RWPE2 (cell line): ENCODE data around the gene ZNF775.

ENCODE experiments used
- ATAC-seq: fragments of 200-7000 bp; cut with Tn5 transposase; 3 replicates; pipeline ENCODE4 v1.9.1; 2021; ENCODE audit warnings: low read depth
- DNase-seq: peaks from one replicate; pipeline ENCODE4 v3.0.0-alpha.2; 2020; ENCODE audit warnings: low spot score
- H3K27ac ChIP-seq: fragments of 450-650 bp; 2 replicates; pipeline ENCODE4 v1.5.1; 2017; ENCODE audit warnings: mild to moderate bottlenecking; ENCODE audit not compliant: poor library complexity, severe bottlenecking
- H3K27me3 ChIP-seq: fragments of 250-450 bp; sonication (Bioruptor Pico); 2 replicates; pipeline ENCODE4 v1.5.1; 2021; ENCODE audit warnings: mild to moderate bottlenecking, moderate library complexity; ENCODE audit not compliant: insufficient read depth, poor library complexity, severe bottlenecking
- H3K36me3 ChIP-seq: fragments of 250-450 bp; sonication (Bioruptor Pico); 2 replicates; pipeline ENCODE4 v1.5.1; 2020; ENCODE audit warnings: low read depth, mild to moderate bottlenecking, moderate library complexity
- H3K4me1 ChIP-seq: fragments of 250-450 bp; sonication (Bioruptor Pico); 2 replicates; pipeline ENCODE4 v1.5.1; 2021; ENCODE audit warnings: mild to moderate bottlenecking, moderate library complexity; ENCODE audit not compliant: insufficient read depth, poor library complexity, severe bottlenecking
- H3K4me3 ChIP-seq: fragments of 250-450 bp; sonication (Bioruptor Pico); 2 replicates; pipeline ENCODE4 v1.5.1; 2021; ENCODE audit warnings: mild to moderate bottlenecking, moderate library complexity; ENCODE audit not compliant: severe bottlenecking
- H3K9me3 ChIP-seq: fragments of 250-450 bp; sonication (Bioruptor Pico); 2 replicates; pipeline ENCODE4 v1.5.1; 2021; ENCODE audit warnings: mild to moderate bottlenecking, moderate library complexity; ENCODE audit not compliant: severe bottlenecking
- CTCF ChIP-seq: fragments of 450-650 bp; IDR thresholded peaks from one replicate; pipeline ENCODE4 v1.5.1; 2017; ENCODE audit warnings: mild to moderate bottlenecking, moderate library complexity; ENCODE audit not compliant: poor library complexity, severe bottlenecking

The ZNF775 gene

GRCh38 chr7:150420987-150421674 lies 42.0 kb downstream of the ZNF775 start:
- H3K9me3 ChIP-seq: no peaks in the 10 kb centered on the region
- peak; percentile 97 for TF ChIP-seq CTCF
- no peaks in the 10 kb centered on the region for H3K36me3 ChIP-seq
- H3K27me3 ChIP-seq: no peaks in the 10 kb centered on the region
- H3K4me1 ChIP-seq: no peaks in the 10 kb centered on the region
- H3K4me3 ChIP-seq: no peak overlapping the region
- ATAC-seq (peak; percentile 99), DNase-seq (no peak)
- H3K27ac ChIP-seq: no peak overlapping the region

- Histone ChIP-seq H3K27ac (no peak overlapping the region), H3K4me3 (no peak overlapping the region), H3K4me1 (no peaks in the 10 kb centered on the region), H3K9me3 (no peaks in the 10 kb centered on the region), H3K27me3 (no peaks in the 10 kb centered on the region), H3K36me3 (no peaks in the 10 kb centered on the region)
- DNase-seq (no peak), ATAC-seq (no peak)
- no peak for TF ChIP-seq CTCF
These were observed 42.7 kb downstream of the ZNF775 start for GRCh38 chr7:150421831-150422230.

- DNase-seq (no peak), ATAC-seq (no peak)
- TF ChIP-seq CTCF: no peak
- Histone ChIP-seq H3K27me3 (no peaks in the 10 kb centered on the region), H3K4me3 (no peak overlapping the region), H3K36me3 (no peaks in the 10 kb centered on the region), H3K4me1 (no peaks in the 10 kb centered on the region), H3K9me3 (no peaks in the 10 kb centered on the region), H3K27ac (no peak overlapping the region)
These were observed 46.5 kb downstream of the ZNF775 start for GRCh38 chr7:150425670-150426069.

GRCh38 chr7:150428671-150429451 lies 49.7 kb downstream of the ZNF775 start:
- H3K4me1 ChIP-seq: no peaks in the 10 kb centered on the region
- H3K27ac ChIP-seq: no peak overlapping the region
- no peaks in the 10 kb centered on the region for H3K27me3 ChIP-seq
- no peak overlapping the region for H3K4me3 ChIP-seq
- ATAC-seq (peak; percentile 80), DNase-seq (no peak)
- no peak for TF ChIP-seq CTCF
- no peaks in the 10 kb centered on the region for H3K9me3 ChIP-seq
- H3K36me3 ChIP-seq: no peaks in the 10 kb centered on the region

- DNase-seq (no peak), ATAC-seq (no peak)
- Histone ChIP-seq H3K4me1 (no peaks in the 10 kb centered on the region), H3K27ac (no peak overlapping the region), H3K9me3 (no peaks in the 10 kb centered on the region), H3K4me3 (no peak overlapping the region), H3K27me3 (no peaks in the 10 kb centered on the region), H3K36me3 (no peaks in the 10 kb centered on the region)
- TF ChIP-seq CTCF: no peak
These were observed 50.6 kb downstream of the ZNF775 start for GRCh38 chr7:150429699-150430098.
